ENCODE data around the gene PLET1. TPM values are rescaled to one million over a fixed set of nuclear protein-coding genes. Genes with fewer than 3 reads are reported as not detected.

Gene PLET1, protein sequence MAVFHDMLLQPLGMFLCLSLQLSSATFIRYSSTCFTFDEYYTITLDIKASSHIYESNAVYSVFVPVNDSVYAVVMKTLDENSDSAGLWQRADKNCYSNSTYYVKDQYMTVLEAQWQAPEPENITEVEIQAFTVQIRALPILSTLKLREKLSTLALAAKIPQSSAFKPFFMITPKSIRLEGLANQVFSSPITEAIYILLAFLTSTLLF
- total RNA-seq = not detected in 2 replicates

GRCh38 chr11:112260490-112260889, at the start of gene PLET1:
TSS of gene PLET1 (minus strand) at chr11:112260860. CDS start at chr11:112260589, 271 bp downstream.

GRCh38 chr11:112226062-112226830, 34.4 kb downstream of the PLET1 start, which contains the start of gene PTS:
TSS of gene PTS (plus strand) at chr11:112226428. CDS start at chr11:112226444, 16 bp downstream.

Other genes with a start within 250 kb of the PLET1 start
- 38.2 and 43.4 TPM in 2 replicates for gene DLAT, start 235.5 kb downstream of the PLET1 start, total RNA-seq
- 1.3 and 1.8 TPM in 2 replicates for gene PIH1D2, start 186.8 kb downstream of the PLET1 start, total RNA-seq
- gene NKAPD1, start 186.6 kb downstream of the PLET1 start, total RNA-seq = 9.4 and 11.1 TPM in 2 replicates
- 42.0 and 48.6 TPM in 2 replicates for gene TIMM8B, start 174.1 kb downstream of the PLET1 start, total RNA-seq
- 71.8 and 71.9 TPM in 2 replicates for gene SDHD, start 174.0 kb downstream of the PLET1 start, total RNA-seq
- gene IL18, start 96.8 kb downstream of the PLET1 start, total RNA-seq = 0.34 and 0.59 TPM in 2 replicates
- not detected in 2 replicates for gene TEX12, start 93.5 kb downstream of the PLET1 start, total RNA-seq
- gene BCO2, start 85.3 kb downstream of the PLET1 start, total RNA-seq = under 0.01 TPM in 2 replicates
- gene PTS, start 34.4 kb downstream of the PLET1 start, total RNA-seq = 28.2 and 43.5 TPM in 2 replicates

Measured in bronchus fibroblast of lung (primary cell).